PC-3 (cell line): ENCODE data around the gene OLFM3. TPM values are rescaled to one million over a fixed set of nuclear protein-coding genes. Genes with fewer than 3 reads are reported as not detected.

Experiments
- ATAC-seq: fragments of 200-7000 bp; cut with Tn5 transposase; 2 replicates; pipeline ENCODE4 v1.9.1; 2020; ENCODE audit warnings: mild to moderate bottlenecking, moderate library complexity
- BruUV-seq: library from RNA; stranded (reverse); fragments of 400-500 nt; replicated peaks from 2 replicates; lab custom pipeline; 2021; lab: Mats Ljungman, UMichigan
- CTCF ChIA-PET: fragments of 300-600 bp; sonication (Branson Sonifier 250); formaldehyde crosslinking; loops from one replicate; lab custom pipeline; 2022; ENCODE audit warnings: antibody characterized with exemption; lab: Charles Lee
- POLR2A ChIA-PET: fragments of 300-600 bp; sonication (Branson Sonifier 250); formaldehyde crosslinking; loops from one replicate; lab custom pipeline; 2022; ENCODE audit warnings: antibody characterized with exemption; ENCODE audit not compliant: unreplicated experiment; lab: Charles Lee
- DNase-seq: peaks from one replicate; pipeline ENCODE4 v3.0.0-alpha.2; 2015
- H2AFZ ChIP-seq: fragments of 300-600 bp; sonication (generic); 2 replicates; pipeline ENCODE4 v1.6.0; 2016; ENCODE audit warnings: antibody characterized with exemption, low read length
- H3F3A ChIP-seq: fragments of 300-600 bp; sonication (generic); one replicate; pipeline ENCODE4 v1.6.0; 2017; ENCODE audit warnings: antibody characterized with exemption, low read length, control low read depth, mild to moderate bottlenecking; ENCODE audit not compliant: unreplicated experiment
- H3K27ac ChIP-seq: fragments of 300-600 bp; sonication (generic); 2 replicates; pipeline ENCODE4 v1.5.1; 2016; ENCODE audit warnings: mild to moderate bottlenecking, low read length
- H3K27me3 ChIP-seq: fragments of 300-600 bp; sonication (generic); 2 replicates; pipeline ENCODE4 v1.6.1; 2016; ENCODE audit warnings: low read length, mixed read lengths
- H3K36me3 ChIP-seq: fragments of 300-600 bp; sonication (generic); 2 replicates; pipeline ENCODE4 v1.6.1; 2016; ENCODE audit warnings: low read depth, mixed run types, low read length, mixed read lengths
- H3K4me1 ChIP-seq: fragments of 300-600 bp; sonication (generic); 2 replicates; pipeline ENCODE4 v1.5.1; 2016; ENCODE audit warnings: low read length; ENCODE audit not compliant: insufficient read depth
- H3K4me2 ChIP-seq: fragments of 300-600 bp; sonication (generic); 2 replicates; pipeline ENCODE4 v1.6.0; 2016; ENCODE audit warnings: low read length
- H3K4me3 ChIP-seq: fragments of 300-600 bp; sonication (generic); 2 replicates; pipeline ENCODE4 v1.5.1; 2016; ENCODE audit warnings: mild to moderate bottlenecking, low read length, mixed read lengths
- H3K79me2 ChIP-seq: fragments of 300-600 bp; sonication (generic); 2 replicates; pipeline ENCODE4 v1.6.1; 2017; ENCODE audit warnings: low read length, mixed read lengths
- H3K9ac ChIP-seq: fragments of 300-600 bp; sonication (generic); 2 replicates; pipeline ENCODE4 v1.6.0; 2016; ENCODE audit warnings: mild to moderate bottlenecking, low read length
- H3K9me2 ChIP-seq: fragments of 300-600 bp; sonication (generic); replicated peaks from 2 replicates; pipeline ENCODE4 v1.6.1; 2016; ENCODE audit warnings: mixed run types, low read length, mixed read lengths
- H3K9me3 ChIP-seq: fragments of 300-600 bp; sonication (generic); 2 replicates; pipeline ENCODE4 v1.6.1; 2016; ENCODE audit warnings: low read length, mixed read lengths
- H4K20me1 ChIP-seq: fragments of 300-600 bp; sonication (generic); 2 replicates; pipeline ENCODE4 v1.6.1; 2016; ENCODE audit warnings: low read length, mixed read lengths
- EZH2 ChIP-seq: fragments of 300-600 bp; sonication (generic); IDR thresholded peaks from one replicate; pipeline ENCODE4 v1.6.1; 2017; ENCODE audit warnings: antibody characterized with exemption, mild to moderate bottlenecking, low read length; ENCODE audit not compliant: unreplicated experiment
- EZH2phosphoT487 ChIP-seq: fragments of 300-600 bp; sonication (generic); IDR thresholded peaks from 2 replicates; pipeline ENCODE4 v1.6.1; 2018; ENCODE audit warnings: mild to moderate bottlenecking, antibody characterized with exemption, low read length, borderline replicate concordance
- intact Hi-C: fragments of 100-400 bp; cut with micrococcal nuclease; formaldehyde crosslinking; loops from 2 replicates; pipeline ENCODE4 v1.9.0; 2023
- total RNA-seq: library from RNA; depleted of rRNA; stranded (reverse); fragments of >200 nt; gene quantifications from 2 replicates; pipeline ENCODE4 v1.2.3, GENCODE V29; 2014
- TF ChIP-seq, protein P1 (sequence below): fragments of 300-600 bp; sonication (generic); conservative IDR thresholded peaks from 2 replicates; pipeline ENCODE4 v1.5.1; 2017; ENCODE audit warnings: antibody characterized with exemption, low read depth, mild to moderate bottlenecking, low read length

Gene OLFM3
- total RNA-seq, 1 experiment from 2014 or later, result not detected

DNA sequence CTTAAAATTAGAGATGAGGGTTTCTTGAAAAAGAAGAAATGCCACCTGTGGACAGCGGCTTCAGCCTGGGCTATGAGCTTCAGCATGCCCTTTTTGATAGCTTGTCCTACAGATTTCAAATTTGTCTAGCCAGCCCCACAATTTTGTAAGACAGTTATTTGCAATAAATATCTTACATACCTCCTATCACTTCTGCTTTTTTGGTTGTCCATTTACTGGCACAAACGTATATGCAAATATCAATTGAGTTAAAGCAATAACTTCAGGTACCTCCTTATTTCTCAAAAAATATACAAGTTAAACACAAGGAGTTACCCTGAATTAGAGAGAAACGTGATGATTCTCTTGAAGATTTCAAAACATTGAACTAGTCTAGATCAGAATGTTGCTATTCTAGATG, 53.5 kb downstream of the OLFM3 start:
- intact Hi-C loops, result no loop called here
- H3K36me3 ChIP-seq, result no peaks in the 10 kb centered on the region
- H3K27ac ChIP-seq, result no peak overlapping the region
- no peaks in the 10 kb centered on the region for H3F3A ChIP-seq
- no peaks in the 10 kb centered on the region for H3K4me1 ChIP-seq
- H3K27me3 ChIP-seq, result peaks cover 10% of the 10 kb centered on the region; the same call in 1 of the 2 replicates
- POLR2A ChIA-PET, result no interaction called here
- H4K20me1 ChIP-seq, result no peaks in the 10 kb centered on the region
- no peaks in the 10 kb centered on the region for H3K79me2 ChIP-seq
- BruUV-seq, result no TSS peak
- no peak overlapping the region for H3K4me3 ChIP-seq
- DNase-seq (no peak), ATAC-seq (no peak)
- H3K9me2 ChIP-seq, result no peaks in the 10 kb centered on the region
- H3K9me3 ChIP-seq, result no peaks in the 10 kb centered on the region
- CTCF ChIA-PET, result no interaction called here
- TF ChIP-seq EZH2phosphoT487 (no peak), EZH2 (no peak)
- TF ChIP-seq, protein P1, sequence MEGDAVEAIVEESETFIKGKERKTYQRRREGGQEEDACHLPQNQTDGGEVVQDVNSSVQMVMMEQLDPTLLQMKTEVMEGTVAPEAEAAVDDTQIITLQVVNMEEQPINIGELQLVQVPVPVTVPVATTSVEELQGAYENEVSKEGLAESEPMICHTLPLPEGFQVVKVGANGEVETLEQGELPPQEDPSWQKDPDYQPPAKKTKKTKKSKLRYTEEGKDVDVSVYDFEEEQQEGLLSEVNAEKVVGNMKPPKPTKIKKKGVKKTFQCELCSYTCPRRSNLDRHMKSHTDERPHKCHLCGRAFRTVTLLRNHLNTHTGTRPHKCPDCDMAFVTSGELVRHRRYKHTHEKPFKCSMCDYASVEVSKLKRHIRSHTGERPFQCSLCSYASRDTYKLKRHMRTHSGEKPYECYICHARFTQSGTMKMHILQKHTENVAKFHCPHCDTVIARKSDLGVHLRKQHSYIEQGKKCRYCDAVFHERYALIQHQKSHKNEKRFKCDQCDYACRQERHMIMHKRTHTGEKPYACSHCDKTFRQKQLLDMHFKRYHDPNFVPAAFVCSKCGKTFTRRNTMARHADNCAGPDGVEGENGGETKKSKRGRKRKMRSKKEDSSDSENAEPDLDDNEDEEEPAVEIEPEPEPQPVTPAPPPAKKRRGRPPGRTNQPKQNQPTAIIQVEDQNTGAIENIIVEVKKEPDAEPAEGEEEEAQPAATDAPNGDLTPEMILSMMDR, result no peak
- no peak overlapping the region for H3K4me2 ChIP-seq
- no peak overlapping the region for H3K9ac ChIP-seq
- no peak overlapping the region for H2AFZ ChIP-seq

GRCh38 chr1:101942516-101943193, 54.1 kb downstream of the OLFM3 start:
- H3K9ac ChIP-seq, result no peak overlapping the region
- no peaks in the 10 kb centered on the region for H3F3A ChIP-seq
- no peaks in the 10 kb centered on the region for H3K9me2 ChIP-seq
- H3K79me2 ChIP-seq, result no peaks in the 10 kb centered on the region
- no peak overlapping the region for H3K27ac ChIP-seq
- H3K9me3 ChIP-seq, result no peaks in the 10 kb centered on the region
- BruUV-seq, result no TSS peak
- H3K27me3 ChIP-seq, result peaks cover 7% of the 10 kb centered on the region; the same call in 1 of the 2 replicates
- intact Hi-C loops, result no loop called here
- no peak for ATAC-seq
- ChIA-PET POLR2A (no interaction called here), CTCF (no interaction called here)
- no peaks in the 10 kb centered on the region for H4K20me1 ChIP-seq
- H3K36me3 ChIP-seq, result no peaks in the 10 kb centered on the region
- no peaks in the 10 kb centered on the region for H3K4me1 ChIP-seq
- H3K4me3 ChIP-seq, result no peak overlapping the region
- H2AFZ ChIP-seq, result no peak overlapping the region
- no peak for DNase-seq
- H3K4me2 ChIP-seq, result no peak overlapping the region
- TF ChIP-seq, protein P1, result no peak
- TF ChIP-seq EZH2phosphoT487 (no peak), EZH2 (no peak)

- ChIA-PET POLR2A (no interaction called here), CTCF (no interaction called here)
- no peaks in the 10 kb centered on the region for H3K9me2 ChIP-seq
- no TSS peak for BruUV-seq
- no peaks in the 10 kb centered on the region for H3K4me1 ChIP-seq
- no peak overlapping the region for H3K27ac ChIP-seq
- intact Hi-C loops, result no loop called here
- no peak overlapping the region for H3K4me2 ChIP-seq
- H3K36me3 ChIP-seq, result no peaks in the 10 kb centered on the region
- H4K20me1 ChIP-seq, result no peaks in the 10 kb centered on the region
- no peak overlapping the region for H2AFZ ChIP-seq
- no peaks in the 10 kb centered on the region for H3K9me3 ChIP-seq
- TF ChIP-seq EZH2, result no peak
- no peaks in the 10 kb centered on the region for H3F3A ChIP-seq
- peaks cover 6% of the 10 kb centered on the region; the same call in 1 of the 2 replicates for H3K27me3 ChIP-seq
- no peak for DNase-seq
- H3K9ac ChIP-seq, result no peak overlapping the region
- H3K4me3 ChIP-seq, result no peak overlapping the region
- H3K79me2 ChIP-seq, result no peaks in the 10 kb centered on the region
- ATAC-seq, result no peak
Measured at GRCh38 chr1:101938681-101939080, 58.0 kb downstream of the OLFM3 start.
